Prostate gland (tissue), 2 donors: ENCODE data around the gene GNMT. TPM values are rescaled to one million over a fixed set of nuclear protein-coding genes. Genes with fewer than 3 reads are reported as not detected.

ENCODE experiments used
- DNase-seq: peaks from one replicate; pipeline ENCODE4 v3.0.0-alpha.2; 2019; ENCODE audit warnings: low spot score
- H3K27ac ChIP-seq, 2 donors: fragments of 200-600 bp; sonication (generic); 2 replicates each; pipeline ENCODE4 v1.5.1; 2017 to 2019
- H3K27me3 ChIP-seq: fragments of 200-600 bp; sonication (generic); replicated peaks from 2 replicates; pipeline ENCODE4 v1.5.1; 2019; ENCODE audit not compliant: insufficient read depth
- H3K36me3 ChIP-seq, 2 donors: fragments of 200-600 bp; sonication (generic); 1 replicate in 1 of 2; 2 replicates in 1 of 2; pipeline versions ENCODE4 v1.5.1 to v1.8.1; 2017 to 2019
- H3K4me1 ChIP-seq: fragments of 200-600 bp; sonication (generic); replicated peaks from 2 replicates; pipeline ENCODE4 v1.5.1; 2019
- H3K4me3 ChIP-seq, 2 donors: fragments of 200-600 bp; sonication (generic); 2 replicates each; pipeline ENCODE4 v1.5.1; 2017 to 2019
- H3K9me3 ChIP-seq: fragments of 200-600 bp; sonication (generic); 2 replicates; pipeline ENCODE4 v1.5.1; 2017
- CTCF ChIP-seq, 4 experiments: fragments of 200-600 bp in 2 of 4; fragments of 450-650 bp in 2 of 4; sonication (generic) in 2 of 4; IDR thresholded peaks; 1 replicate in 3 of 4; 2 replicates in 1 of 4; pipeline ENCODE4 v1.5.1; 2016 to 2019; ENCODE audit warnings: antibody characterized with exemption in 4 of 4, mild to moderate bottlenecking in 2 of 4, moderate library complexity in 2 of 4
- POLR2A ChIP-seq: fragments of 450-650 bp; IDR thresholded peaks from one replicate; pipeline ENCODE4 v1.6.1; 2016; ENCODE audit warnings: antibody characterized with exemption, mild to moderate bottlenecking
- POLR2AphosphoS5 ChIP-seq: sonication (generic); formaldehyde crosslinking; IDR thresholded peaks from one replicate; pipeline ENCODE4 v1.6.1; 2017; ENCODE audit warnings: antibody characterized with exemption
- WGBS: methylation state at CpG from one replicate; pipeline ENCODE4 v1.1.5; 2018; 5-methylcytosine and 5-hydroxymethylcytosine counted together
- intact Hi-C: fragments of 100-400 bp; cut with DNase I; formaldehyde crosslinking; loops from one replicate; pipeline ENCODE4 v1.14.2; 2022
- total RNA-seq, 2 donors: library from RNA; depleted of rRNA; stranded (reverse); fragments of >200 nt; gene quantifications; one replicate each; pipeline ENCODE4 v1.1.0, GENCODE V29; 2016

GNMT gene
- 10 to 100 TPM; 14.7 to 85.9 TPM for total RNA-seq

GRCh38 chr6:42960243-42961019, at the start of gene GNMT:
Gene GNMT (plus strand): TSS chr6:42960754. CDS start chr6:42960768, 14 bp downstream.
- Histone ChIP-seq H3K27me3 (no peaks in the 10 kb centered on the region), H3K36me3 (peaks cover 0 to 5% of the 10 kb centered on the region in 2 donors), H3K9me3 (no peaks in the 10 kb centered on the region), H3K4me1 (no peaks in the 10 kb centered on the region), H3K27ac (peak within 1 kb of the TSS; percentile 81 to 84), H3K4me3 (peak within 1 kb of the TSS; percentile 39 to 44)
- WGBS: 4% methylated on average over 37 of the region's 62 CpGs
- intact Hi-C loops: no loop called here
- peak; percentile 90 for DNase-seq
- TF ChIP-seq POLR2A: peak; percentile 33
- TF ChIP-seq CTCF (IDR thresholded peaks at IDR 0.05): no peak
- peak; percentile 76 for TF ChIP-seq POLR2AphosphoS5

GRCh38 chr6:42911171-42912021, 49.2 kb upstream of the GNMT start:
- H3K27ac ChIP-seq: no peak overlapping the region
- intact Hi-C loops: no loop called here
- no peaks in the 10 kb centered on the region for H3K27me3 ChIP-seq
- 10% methylated on average over 48 of the region's 49 CpGs for WGBS
- peak overlapping the region; percentile 9 to 19 for H3K4me3 ChIP-seq
- no peaks in the 10 kb centered on the region for H3K36me3 ChIP-seq
- TF ChIP-seq POLR2A: no peak
- no peak for DNase-seq
- no peaks in the 10 kb centered on the region for H3K4me1 ChIP-seq
- no peaks in the 10 kb centered on the region for H3K9me3 ChIP-seq

GRCh38 chr6:42914546-42914945, 46.0 kb upstream of the GNMT start:
- no peaks in the 10 kb centered on the region for H3K9me3 ChIP-seq
- DNase-seq: no peak
- H3K4me3 ChIP-seq: no peak overlapping the region
- no peaks in the 10 kb centered on the region for H3K27me3 ChIP-seq
- no peaks in the 10 kb centered on the region for H3K36me3 ChIP-seq
- 53% methylated on average over 4 of the region's 4 CpGs for WGBS
- TF ChIP-seq POLR2AphosphoS5 (no peak), CTCF (IDR thresholded peaks at IDR 0.05) (no peak), POLR2A (no peak)
- no peaks in the 10 kb centered on the region for H3K4me1 ChIP-seq
- no peak overlapping the region for H3K27ac ChIP-seq
- intact Hi-C loops: no loop called here

GRCh38 chr6:42915732-42916131, 44.8 kb upstream of the GNMT start, which contains the start of gene PTCRA:
Gene PTCRA (plus strand): TSS chr6:42916053. CDS start chr6:42916070, 17 bp downstream.
- WGBS: 82% methylated on average over 10 of the region's 10 CpGs
- intact Hi-C loops: no loop called here
- H3K4me3 ChIP-seq: no peak within 1 kb of the TSS
- no peak within 1 kb of the TSS for H3K27ac ChIP-seq
- TF ChIP-seq CTCF (IDR thresholded peaks at IDR 0.05) (no peak), POLR2AphosphoS5 (no peak), POLR2A (no peak)
- no peak for DNase-seq
- H3K4me1 ChIP-seq: no peaks in the 10 kb centered on the region
- no peaks in the 10 kb centered on the region for H3K36me3 ChIP-seq
- H3K9me3 ChIP-seq: no peaks in the 10 kb centered on the region
- no peaks in the 10 kb centered on the region for H3K27me3 ChIP-seq

- Histone ChIP-seq H3K4me1 (no peaks in the 10 kb centered on the region), H3K4me3 (no peak overlapping the region), H3K27ac (no peak overlapping the region), H3K9me3 (no peaks in the 10 kb centered on the region), H3K27me3 (no peaks in the 10 kb centered on the region), H3K36me3 (no peaks in the 10 kb centered on the region)
- 92% methylated on average over 1 of the region's 1 CpG for WGBS
- no peak for DNase-seq
- intact Hi-C loops: no loop called here
- TF ChIP-seq POLR2AphosphoS5 (no peak), POLR2A (no peak), CTCF (IDR thresholded peaks at IDR 0.05) (no peak)
Observed at GRCh38 chr6:42916288-42916687, 44.3 kb upstream of the GNMT start.
